ENCODE data around the gene SHKBP1. TPM values are rescaled to one million over a fixed set of nuclear protein-coding genes. Genes with fewer than 3 reads are reported as not detected.

Gene SHKBP1
- total and polyA plus RNA-seq, 2 of the 8 experiments (the other 6 are each of a cell fraction or from before 2014, with no cell fraction given): 74.6 to 98.8 TPM

GRCh38 chr19:40565910-40566495 is 10.7 kb upstream of the SHKBP1 start:
- Histone ChIP-seq H2BK120ac (replicated peaks; ENCODE audit: low read depth, low read length) (no peak overlapping the region), H3K27ac (ENCODE audit: low read depth, low read length) (no peak overlapping the region), H2BK15ac (ENCODE audit: low read length) (no peak overlapping the region), H4K8ac (ENCODE audit: extremely low read depth, insufficient read depth, low read length) (no peak overlapping the region), H2BK12ac (ENCODE audit: low read depth, low read length) (no peak overlapping the region), H3K9ac (replicated peaks in 1 of 4; ENCODE audit: extremely low read depth in 1 of 4, low read depth in 3 of 4, low read length in 3 of 4) (no peak overlapping the region), H3K56ac (replicated peaks; ENCODE audit: insufficient read length, low read depth, low read length) (no peak overlapping the region), H3K9me3 (ENCODE audit: insufficient read depth in 2 of 2, low read depth in 1 of 2, low read length in 1 of 2) (no peaks in the 10 kb centered on the region), H3K23me2 (ENCODE audit: low read depth, low read length) (peaks cover 11% of the 10 kb centered on the region; the same call in 1 of the 2 replicates), H3K4ac (replicated peaks; ENCODE audit: insufficient read length, low read depth, low read length) (no peak overlapping the region), H3K4me1 (replicated peaks in 1 of 4; ENCODE audit: control insufficient read depth in 3 of 4, insufficient read depth in 4 of 4, low read length in 3 of 4) (peaks cover 0 to 10% (median 1%) of the 10 kb centered on the region in 4 experiments; a peak in 4 of 7 replicates), H2BK5ac (ENCODE audit: low read depth, low read length) (no peak overlapping the region), H2BK20ac (ENCODE audit: low read length) (no peak overlapping the region), H3K79me1 (ENCODE audit: low read depth, low read length) (no peaks in the 10 kb centered on the region), H4K20me1 (replicated peaks in 1 of 2; ENCODE audit: control insufficient read depth in 1 of 2, insufficient read depth in 2 of 2, low read length in 2 of 2) (peaks cover 0 to 1% of the 10 kb centered on the region in 2 experiments), H3K23ac (ENCODE audit: insufficient read length) (no peak overlapping the region), H4K5ac (ENCODE audit: insufficient read length, low read depth, low read length) (no peak overlapping the region), H3K4me3 (ENCODE audit: extremely low read depth in 1 of 4, insufficient read depth in 2 of 4, low read depth in 3 of 4, low read length in 4 of 4) (no peak overlapping the region), H2AFZ (ENCODE audit: low read length) (no peak overlapping the region), H2AK5ac (ENCODE audit: low read depth, low read length) (no peak overlapping the region), H4K91ac (replicated peaks; ENCODE audit: insufficient read length, low read length) (no peak overlapping the region), H3K79me2 (ENCODE audit: control insufficient read depth in 1 of 2, insufficient read depth in 2 of 2, low read length in 2 of 2) (no peaks in the 10 kb centered on the region), H3K14ac (ENCODE audit: insufficient read length) (no peak overlapping the region), H3K36me3 (ENCODE audit: control insufficient read depth in 2 of 4, insufficient read depth in 4 of 4, low read length in 3 of 4) (peaks cover 0 to 4% (median 0%) of the 10 kb centered on the region in 4 experiments; a peak in 1 of 8 replicates), H3K18ac (ENCODE audit: extremely low read depth, low read length) (no peak overlapping the region), H3K4me2 (ENCODE audit: insufficient read depth in 1 of 2, low read depth in 2 of 2, low read length in 2 of 2) (no peak overlapping the region), H3K27me3 (replicated peaks in 1 of 4; ENCODE audit: control insufficient read depth in 3 of 4, extremely low read depth in 1 of 4, insufficient read depth in 3 of 4, low read length in 3 of 4) (peaks cover 32 to 53% (median 49%) of the 10 kb centered on the region in 4 experiments)
- POLR2A ChIA-PET (ENCODE audit: partially characterized antibody): interaction anchor here (0.6 to 2.1 kb wide), 3 partner anchors 12 to 25 kb away, joined by 3 to 4 read pairs (median 4); no protein-coding TSS in a partner anchor
- FAIRE-seq: no peak
- WGBS, 2 experiments (ENCODE audit: extremely low coverage in 1 of 2, insufficient coverage in 1 of 2, insufficient read length in 1 of 2, insufficient replicate concordance in 2 of 2, low coverage in 1 of 2, low lambda C conversion rate in 2 of 2, missing lambda C conversion rate in 1 of 2): 88% methylated on average over 9 of the region's 14 CpGs; no CpG with 5 or more reads in 1 of the 2 experiments
- CTCF ChIA-PET (ENCODE audit: partially characterized antibody): interaction anchor here (0.6 to 4.3 kb wide), 5 partner anchors 10 to 69 kb away, joined by 3 to 16 read pairs (median 3); no protein-coding TSS in a partner anchor
- DNase-seq (ENCODE audit: low read depth in 1 of 2, low spot score in 2 of 2): no peak
- no peak for TF ChIP-seq TCF12 (IDR thresholded peaks at IDR 0.05; ENCODE audit: low read depth, low read length)
- TF ChIP-seq SAP30 (IDR thresholded peaks at IDR 0.05; ENCODE audit: insufficient read depth, insufficient replicate concordance, low read length): no peak
- TF ChIP-seq CTBP2 (IDR thresholded peaks at IDR 0.05; ENCODE audit: borderline replicate concordance, insufficient read depth, insufficient read length, low read length): no peak
- no peak for TF ChIP-seq TAF1 (IDR thresholded peaks at IDR 0.05; ENCODE audit: low read depth, low read length)
- no peak for TF ChIP-seq ATF3 (IDR thresholded peaks at IDR 0.05; ENCODE audit: insufficient read depth, low read depth, low read length)
- TF ChIP-seq SP1 (IDR thresholded peaks at IDR 0.05; ENCODE audit: low read depth, low read length): no peak
- no peak for TF ChIP-seq PHF8 (conservative IDR thresholded peaks at IDR 0.05; ENCODE audit: low read depth, low read length)
- TF ChIP-seq ASH2L (IDR thresholded peaks at IDR 0.05; ENCODE audit: low read length): no peak
- no peak for TF ChIP-seq SRF (IDR thresholded peaks at IDR 0.05; ENCODE audit: low read depth, low read length)
- no peak for TF ChIP-seq KDM4A (IDR thresholded peaks at IDR 0.05; ENCODE audit: low read depth, low read length, severe bottlenecking)
- no peak for TF ChIP-seq MAX (IDR thresholded peaks at IDR 0.05)
- TF ChIP-seq BACH1 (IDR thresholded peaks at IDR 0.05; ENCODE audit: low read length): no peak
